KMS-11 (cell line): ENCODE measurements around the gene PPP1R9A.

Experiments used
- H2AFZ ChIP-seq: fragments of 200-600 bp; sonication (generic); 2 replicates; pipeline ENCODE4 v1.6.1; 2016; ENCODE audit warnings: antibody characterized with exemption, mixed run types, low read depth
- H3K27ac ChIP-seq: fragments of 200-600 bp; sonication (generic); 2 replicates; pipeline ENCODE4 v1.6.1; 2016; ENCODE audit warnings: mild to moderate bottlenecking, mixed run types
- H3K27me3 ChIP-seq: fragments of 200-600 bp; sonication (generic); 2 replicates; pipeline ENCODE4 v1.6.1; 2017; ENCODE audit warnings: mild to moderate bottlenecking, low read depth, mixed run types, moderate library complexity; ENCODE audit not compliant: insufficient read depth
- H3K36me3 ChIP-seq: fragments of 200-600 bp; sonication (generic); 2 replicates; pipeline ENCODE4 v1.6.1; 2017; ENCODE audit warnings: mild to moderate bottlenecking, mixed run types; ENCODE audit not compliant: insufficient read depth
- H3K4me1 ChIP-seq: fragments of 200-600 bp; sonication (generic); 2 replicates; pipeline ENCODE4 v1.6.1; 2016; ENCODE audit warnings: mild to moderate bottlenecking, low read depth, mixed run types; ENCODE audit not compliant: poor library complexity, severe bottlenecking
- H3K4me2 ChIP-seq: fragments of 200-600 bp; sonication (generic); 2 replicates; pipeline ENCODE4 v1.7.0; 2016; ENCODE audit warnings: mild to moderate bottlenecking, mixed run types
- H3K4me3 ChIP-seq: fragments of 200-600 bp; sonication (generic); IDR thresholded peaks from 2 replicates; pipeline ENCODE4 v1.6.1; 2017; ENCODE audit warnings: low read depth, low read length, mixed read lengths; ENCODE audit not compliant: insufficient read depth
- H3K79me2 ChIP-seq: fragments of 200-600 bp; sonication (generic); 2 replicates; pipeline ENCODE4 v1.6.1; 2016; ENCODE audit warnings: low read depth, mixed run types; ENCODE audit not compliant: insufficient read depth
- H3K9ac ChIP-seq: fragments of 200-600 bp; sonication (generic); 2 replicates; pipeline ENCODE4 v1.6.1; 2016; ENCODE audit warnings: mild to moderate bottlenecking, mixed run types
- H4K20me1 ChIP-seq: fragments of 200-600 bp; sonication (generic); 2 replicates; pipeline ENCODE4 v1.6.1; 2016; ENCODE audit warnings: mild to moderate bottlenecking, mixed run types; ENCODE audit not compliant: insufficient read depth
- TF ChIP-seq, protein P1 (sequence below): fragments of 200-600 bp; sonication (generic); conservative IDR thresholded peaks from 2 replicates; pipeline ENCODE4 v1.6.1; 2017; ENCODE audit warnings: low read depth, mild to moderate bottlenecking, antibody characterized with exemption, low read length, moderate library complexity, mixed read lengths

The PPP1R9A gene

DNA sequence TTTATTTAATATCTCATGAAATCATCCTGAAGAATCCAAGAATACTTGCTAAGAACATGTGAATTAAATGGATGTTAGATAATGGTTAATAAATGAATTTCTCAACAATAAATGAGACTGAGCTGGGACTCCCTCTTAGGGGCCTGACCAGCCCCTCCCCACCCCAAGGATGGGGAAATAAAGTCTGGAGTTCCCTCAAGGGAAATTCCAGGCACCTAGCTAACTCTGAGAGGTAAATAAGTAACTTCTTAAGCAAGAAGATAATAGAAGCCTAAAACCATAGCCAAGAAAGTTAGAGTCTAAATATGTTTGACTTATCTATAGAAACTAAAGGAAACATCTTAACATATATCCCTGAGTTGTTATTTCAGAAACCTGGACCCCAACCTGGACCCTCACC lies 32.2 kb upstream of the PPP1R9A start:
- Histone ChIP-seq H3K27ac (no peak overlapping the region), H3K9ac (no peak overlapping the region), H3K4me2 (no peak overlapping the region), H4K20me1 (no peaks in the 10 kb centered on the region), H2AFZ (no peak overlapping the region), H3K4me3 (no peak overlapping the region), H3K36me3 (no peaks in the 10 kb centered on the region), H3K4me1 (no peaks in the 10 kb centered on the region), H3K27me3 (no peaks in the 10 kb centered on the region), H3K79me2 (no peaks in the 10 kb centered on the region)
- TF ChIP-seq, protein P1, sequence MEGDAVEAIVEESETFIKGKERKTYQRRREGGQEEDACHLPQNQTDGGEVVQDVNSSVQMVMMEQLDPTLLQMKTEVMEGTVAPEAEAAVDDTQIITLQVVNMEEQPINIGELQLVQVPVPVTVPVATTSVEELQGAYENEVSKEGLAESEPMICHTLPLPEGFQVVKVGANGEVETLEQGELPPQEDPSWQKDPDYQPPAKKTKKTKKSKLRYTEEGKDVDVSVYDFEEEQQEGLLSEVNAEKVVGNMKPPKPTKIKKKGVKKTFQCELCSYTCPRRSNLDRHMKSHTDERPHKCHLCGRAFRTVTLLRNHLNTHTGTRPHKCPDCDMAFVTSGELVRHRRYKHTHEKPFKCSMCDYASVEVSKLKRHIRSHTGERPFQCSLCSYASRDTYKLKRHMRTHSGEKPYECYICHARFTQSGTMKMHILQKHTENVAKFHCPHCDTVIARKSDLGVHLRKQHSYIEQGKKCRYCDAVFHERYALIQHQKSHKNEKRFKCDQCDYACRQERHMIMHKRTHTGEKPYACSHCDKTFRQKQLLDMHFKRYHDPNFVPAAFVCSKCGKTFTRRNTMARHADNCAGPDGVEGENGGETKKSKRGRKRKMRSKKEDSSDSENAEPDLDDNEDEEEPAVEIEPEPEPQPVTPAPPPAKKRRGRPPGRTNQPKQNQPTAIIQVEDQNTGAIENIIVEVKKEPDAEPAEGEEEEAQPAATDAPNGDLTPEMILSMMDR, result no peak

DNA sequence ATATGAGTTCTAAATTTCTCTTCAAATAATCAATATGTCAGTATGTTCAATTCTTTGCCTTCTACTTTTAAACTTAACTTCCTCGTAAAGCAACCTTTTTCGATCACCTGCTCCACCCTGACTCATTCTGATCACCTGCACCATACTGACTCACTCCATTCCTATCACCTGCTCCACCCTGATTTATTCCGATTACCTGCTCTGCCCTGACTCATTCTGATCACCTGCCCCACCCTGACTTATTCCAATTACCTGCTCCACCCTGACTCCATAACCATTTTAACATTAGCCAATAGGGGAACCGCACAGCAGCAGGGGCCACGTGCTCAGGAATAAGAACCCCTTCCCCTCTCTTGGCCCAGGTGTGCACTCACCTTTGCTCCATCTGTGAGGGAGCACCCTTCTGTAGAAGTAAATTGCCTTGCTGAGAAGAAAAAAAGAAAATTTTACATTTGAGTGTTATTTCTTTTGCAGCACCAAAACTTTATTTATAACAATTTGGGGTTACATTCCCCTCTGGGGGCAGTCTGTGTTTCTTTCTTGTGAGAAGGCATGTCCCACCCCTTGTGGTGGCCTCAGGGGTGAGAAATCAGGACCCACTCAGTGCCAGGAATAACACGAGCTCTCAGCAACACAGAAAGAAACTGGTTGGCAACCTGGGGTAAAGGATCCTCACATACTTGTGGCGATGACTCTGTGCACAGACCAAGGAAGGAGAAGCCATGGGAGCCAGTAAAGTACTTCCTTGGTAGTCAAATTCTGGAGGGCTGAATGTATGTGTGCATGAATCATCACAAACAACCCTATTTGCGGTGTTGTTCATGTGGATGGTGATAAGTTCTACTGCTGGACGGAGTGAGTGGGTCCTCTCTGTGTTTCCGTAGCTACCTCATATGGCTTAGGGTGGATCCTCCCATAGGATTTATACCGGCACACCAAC lies 29.4 kb upstream of the PPP1R9A start:
- H2AFZ ChIP-seq, result no peak overlapping the region
- no peaks in the 10 kb centered on the region for H3K36me3 ChIP-seq
- H3K79me2 ChIP-seq, result no peaks in the 10 kb centered on the region
- H3K4me2 ChIP-seq, result no peak overlapping the region
- no peak overlapping the region for H3K9ac ChIP-seq
- H3K27ac ChIP-seq, result no peak overlapping the region
- no peaks in the 10 kb centered on the region for H3K4me1 ChIP-seq
- TF ChIP-seq, protein P1, result no peak
- H3K4me3 ChIP-seq, result no peak overlapping the region
- no peaks in the 10 kb centered on the region for H3K27me3 ChIP-seq
- no peaks in the 10 kb centered on the region for H4K20me1 ChIP-seq

DNA sequence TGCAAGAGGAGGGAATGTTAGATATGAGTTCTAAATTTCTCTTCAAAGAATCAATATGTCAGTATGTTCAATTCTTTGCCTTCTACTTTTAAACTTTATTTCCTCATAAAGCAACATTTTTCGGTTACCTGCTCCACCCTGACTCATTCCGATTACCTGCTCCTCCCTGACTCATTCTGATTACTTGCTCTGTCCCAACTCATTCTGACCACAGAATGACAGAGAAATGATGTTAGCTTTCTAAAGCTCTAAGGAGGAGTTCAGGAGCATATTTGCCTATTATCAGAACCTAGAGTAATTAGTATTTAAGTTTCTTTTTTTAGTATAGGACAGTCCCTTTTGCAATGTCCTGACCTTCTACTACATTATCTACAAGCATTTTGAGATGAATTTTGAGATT lies 24.5 kb upstream of the PPP1R9A start:
- Histone ChIP-seq H3K4me2 (no peak overlapping the region), H2AFZ (no peak overlapping the region), H3K4me3 (no peak overlapping the region), H3K4me1 (no peaks in the 10 kb centered on the region), H3K79me2 (no peaks in the 10 kb centered on the region), H3K9ac (no peak overlapping the region), H4K20me1 (no peaks in the 10 kb centered on the region), H3K36me3 (no peaks in the 10 kb centered on the region), H3K27me3 (no peaks in the 10 kb centered on the region), H3K27ac (no peak overlapping the region)
- TF ChIP-seq, protein P1, result no peak

DNA sequence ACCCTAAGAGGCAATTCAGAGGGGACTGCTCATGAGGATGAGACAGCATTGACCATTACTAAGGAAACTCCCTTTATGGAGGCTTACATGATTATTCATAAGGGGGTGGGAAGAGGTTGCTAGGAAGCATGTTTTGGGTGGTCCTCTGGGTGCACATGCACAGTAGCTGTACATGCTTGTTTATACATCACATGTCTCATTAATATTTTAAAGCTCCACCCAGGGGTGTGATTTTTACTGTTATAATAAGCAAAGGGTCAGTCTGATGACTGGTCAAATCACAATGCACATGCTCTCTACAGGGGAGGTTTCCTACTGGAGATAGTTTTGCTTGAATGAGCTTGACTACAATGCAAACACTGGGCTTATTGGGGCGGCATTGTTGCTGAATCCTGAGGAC lies 23.8 kb upstream of the PPP1R9A start:
- Histone ChIP-seq H3K27me3 (no peaks in the 10 kb centered on the region), H3K9ac (no peak overlapping the region), H3K27ac (no peak overlapping the region), H3K4me1 (no peaks in the 10 kb centered on the region), H4K20me1 (no peaks in the 10 kb centered on the region), H2AFZ (no peak overlapping the region), H3K4me3 (no peak overlapping the region), H3K36me3 (no peaks in the 10 kb centered on the region), H3K79me2 (no peaks in the 10 kb centered on the region), H3K4me2 (no peak overlapping the region)
- TF ChIP-seq, protein P1, result no peak
